ENCODE results near the gene OSBPL6. TPM values are rescaled to one million over a fixed set of nuclear protein-coding genes. Genes with fewer than 3 reads are reported as not detected.

OSBPL6 gene
- total RNA-seq, 1 donor from 2014 or later, result 6.9 TPM

DNA sequence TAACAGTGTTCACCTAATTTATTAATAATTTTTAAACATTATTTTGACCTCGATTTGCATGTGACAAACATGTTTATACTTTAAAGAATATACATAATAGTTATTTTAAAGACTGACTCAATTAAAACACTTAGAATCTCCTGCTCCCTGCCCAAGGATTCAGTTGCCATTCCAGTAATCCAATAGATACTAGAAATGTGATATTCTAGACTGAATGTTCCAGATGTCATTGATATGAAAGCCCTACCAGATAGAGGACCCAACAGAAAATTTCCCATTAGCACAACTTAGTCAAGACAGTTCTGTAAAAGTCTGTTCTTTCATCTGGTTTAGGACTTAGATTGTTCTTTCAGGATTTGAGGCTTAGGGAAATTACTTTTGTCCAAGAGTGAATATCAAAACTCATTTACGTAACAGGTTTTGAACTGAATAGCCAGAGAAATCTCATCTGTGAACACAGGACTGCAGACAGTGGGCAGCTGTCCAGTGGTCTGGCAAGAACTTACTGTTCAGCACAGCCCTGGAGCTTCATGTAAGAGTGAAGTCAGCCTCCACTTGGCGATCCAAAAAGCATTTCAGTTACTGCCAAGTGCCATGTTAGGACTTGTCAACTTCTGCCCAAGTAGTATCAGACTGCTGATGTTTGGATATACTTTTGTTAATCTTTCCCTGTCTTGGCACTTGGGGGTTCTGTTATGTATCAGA lies 77.5 kb downstream of the OSBPL6 start:
- no peaks in the 10 kb centered on the region for H3K36me3 Mint-ChIP-seq
- H3K4me1 Mint-ChIP-seq (ENCODE audit: unreplicated experiment), result no peaks in the 10 kb centered on the region
- no peak overlapping the region for H3K27ac Mint-ChIP-seq
- TF ChIP-seq, protein P1, sequence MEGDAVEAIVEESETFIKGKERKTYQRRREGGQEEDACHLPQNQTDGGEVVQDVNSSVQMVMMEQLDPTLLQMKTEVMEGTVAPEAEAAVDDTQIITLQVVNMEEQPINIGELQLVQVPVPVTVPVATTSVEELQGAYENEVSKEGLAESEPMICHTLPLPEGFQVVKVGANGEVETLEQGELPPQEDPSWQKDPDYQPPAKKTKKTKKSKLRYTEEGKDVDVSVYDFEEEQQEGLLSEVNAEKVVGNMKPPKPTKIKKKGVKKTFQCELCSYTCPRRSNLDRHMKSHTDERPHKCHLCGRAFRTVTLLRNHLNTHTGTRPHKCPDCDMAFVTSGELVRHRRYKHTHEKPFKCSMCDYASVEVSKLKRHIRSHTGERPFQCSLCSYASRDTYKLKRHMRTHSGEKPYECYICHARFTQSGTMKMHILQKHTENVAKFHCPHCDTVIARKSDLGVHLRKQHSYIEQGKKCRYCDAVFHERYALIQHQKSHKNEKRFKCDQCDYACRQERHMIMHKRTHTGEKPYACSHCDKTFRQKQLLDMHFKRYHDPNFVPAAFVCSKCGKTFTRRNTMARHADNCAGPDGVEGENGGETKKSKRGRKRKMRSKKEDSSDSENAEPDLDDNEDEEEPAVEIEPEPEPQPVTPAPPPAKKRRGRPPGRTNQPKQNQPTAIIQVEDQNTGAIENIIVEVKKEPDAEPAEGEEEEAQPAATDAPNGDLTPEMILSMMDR (conservative IDR thresholded peaks at IDR 0.05), result no peak
- no peak for DNase-seq (ENCODE audit: extremely low spot score, unreplicated experiment)
- H3K9me3 Mint-ChIP-seq, result no peaks in the 10 kb centered on the region
- H3K4me3 Mint-ChIP-seq, result no peak overlapping the region
- no peaks in the 10 kb centered on the region for H3K27me3 Mint-ChIP-seq

DNA sequence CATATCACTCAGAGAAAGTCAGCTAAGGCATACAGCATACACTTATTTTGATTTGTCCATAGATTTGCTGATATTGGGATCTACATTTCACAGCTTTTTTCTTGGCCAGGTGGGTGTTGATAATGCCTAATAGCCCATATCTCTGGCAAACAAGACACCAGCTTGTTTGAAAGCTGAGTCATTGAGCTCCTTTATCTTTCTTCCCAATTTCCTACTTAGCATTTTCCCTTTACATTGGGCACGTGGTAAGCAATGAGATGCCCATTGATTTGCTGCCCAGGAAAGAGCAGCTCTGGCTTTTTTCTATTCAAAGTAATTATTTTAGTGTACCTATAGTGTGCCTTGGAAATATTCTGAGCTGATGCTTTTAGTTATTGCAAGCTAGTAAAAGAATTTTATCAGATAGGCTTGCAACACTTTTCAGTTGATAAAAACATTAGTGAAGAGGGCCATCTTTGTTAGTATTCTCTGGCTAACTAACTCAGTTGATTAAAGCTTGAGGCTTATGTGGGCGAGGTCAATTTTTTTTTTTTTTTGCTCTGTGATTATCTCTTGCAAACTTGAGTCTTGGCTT lies 79.6 kb downstream of the OSBPL6 start:
- Mint-ChIP-seq H3K4me1 (ENCODE audit: unreplicated experiment) (peaks cover 13% of the 10 kb centered on the region), H3K36me3 (no peaks in the 10 kb centered on the region), H3K4me3 (no peak overlapping the region), H3K9me3 (no peaks in the 10 kb centered on the region), H3K27me3 (peaks cover 5% of the 10 kb centered on the region), H3K27ac (no peak overlapping the region)
- TF ChIP-seq, protein P1 (conservative IDR thresholded peaks at IDR 0.05), result no peak
- no peak for DNase-seq (ENCODE audit: extremely low spot score, unreplicated experiment)

GRCh38 chr2:178275600-178275999 lies 81.3 kb downstream of the OSBPL6 start:
- TF ChIP-seq, protein P1 (conservative IDR thresholded peaks at IDR 0.05), result no peak
- H3K4me1 Mint-ChIP-seq (ENCODE audit: unreplicated experiment), result peaks cover 20% of the 10 kb centered on the region
- no peak overlapping the region for H3K4me3 Mint-ChIP-seq
- H3K36me3 Mint-ChIP-seq, result no peaks in the 10 kb centered on the region
- DNase-seq (ENCODE audit: extremely low spot score, unreplicated experiment), result no peak
- H3K27ac Mint-ChIP-seq, result no peak overlapping the region
- no peaks in the 10 kb centered on the region for H3K9me3 Mint-ChIP-seq
- H3K27me3 Mint-ChIP-seq, result peaks cover 5% of the 10 kb centered on the region

- Mint-ChIP-seq H3K4me3 (peak overlapping the region; percentile 70), H3K4me1 (ENCODE audit: unreplicated experiment) (peaks cover 24% of the 10 kb centered on the region), H3K27ac (peak overlapping the region; percentile 73), H3K36me3 (no peaks in the 10 kb centered on the region), H3K27me3 (peaks cover 5% of the 10 kb centered on the region), H3K9me3 (no peaks in the 10 kb centered on the region)
- no peak for DNase-seq (ENCODE audit: extremely low spot score, unreplicated experiment)
- TF ChIP-seq, protein P1 (conservative IDR thresholded peaks at IDR 0.05), result no peak
Measured at GRCh38 chr2:178277741-178278197, 83.5 kb downstream of the OSBPL6 start.

DNA sequence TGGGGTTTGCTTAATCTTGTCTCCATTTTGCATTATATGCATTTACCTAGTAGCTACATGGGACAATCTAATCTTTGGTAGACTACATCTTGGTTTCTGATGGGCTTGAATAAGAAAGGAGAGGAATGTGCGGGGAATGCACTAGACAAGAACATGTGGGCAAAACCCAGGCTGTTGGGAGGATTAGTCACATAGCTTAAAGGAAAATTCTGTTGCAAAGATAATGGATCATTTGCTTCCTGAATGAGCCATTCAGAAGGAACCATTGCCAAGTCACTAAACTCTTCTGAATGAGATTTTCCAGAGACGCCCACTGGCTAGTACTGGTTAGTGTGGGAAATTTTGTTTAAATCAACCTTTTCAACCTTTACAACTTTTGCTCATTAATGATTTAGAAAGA lies 84.8 kb downstream of the OSBPL6 start:
- H3K27ac Mint-ChIP-seq, result peak overlapping the region; percentile 27
- TF ChIP-seq, protein P1 (conservative IDR thresholded peaks at IDR 0.05), result no peak

More for the DNA sequence above, 84.8 kb downstream of the OSBPL6 start:
- Mint-ChIP-seq H3K4me1 (ENCODE audit: unreplicated experiment) (peaks cover 24% of the 10 kb centered on the region), H3K36me3 (peaks cover 4% of the 10 kb centered on the region), H3K27me3 (peaks cover 5% of the 10 kb centered on the region), H3K9me3 (peaks cover 5% of the 10 kb centered on the region), H3K4me3 (peak overlapping the region; percentile 24)
- DNase-seq (ENCODE audit: extremely low spot score, unreplicated experiment), result no peak
